Measurements from ENCODE around the gene CNKSR2.

CNKSR2 gene

DNA sequence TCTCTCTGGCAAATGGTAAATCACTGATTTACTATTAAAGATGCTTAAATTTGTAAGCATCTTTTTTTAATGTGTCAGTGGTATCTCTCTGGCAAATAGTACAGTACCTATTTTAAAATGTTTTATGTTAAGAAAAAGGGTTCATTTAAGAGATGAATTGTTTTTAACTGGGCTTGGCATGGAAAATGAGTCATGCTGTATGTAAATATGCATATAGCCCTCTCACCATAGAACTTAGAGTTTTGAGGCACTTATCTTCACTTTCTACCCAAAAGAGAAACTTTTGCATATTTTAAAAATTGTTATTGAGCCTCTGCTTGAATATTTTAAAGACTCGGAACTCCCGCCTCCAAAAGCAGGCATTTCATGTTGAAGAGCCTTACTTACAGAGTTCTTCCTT lies 246.0 kb downstream of the CNKSR2 start:
- DNase-seq = no peak

DNA sequence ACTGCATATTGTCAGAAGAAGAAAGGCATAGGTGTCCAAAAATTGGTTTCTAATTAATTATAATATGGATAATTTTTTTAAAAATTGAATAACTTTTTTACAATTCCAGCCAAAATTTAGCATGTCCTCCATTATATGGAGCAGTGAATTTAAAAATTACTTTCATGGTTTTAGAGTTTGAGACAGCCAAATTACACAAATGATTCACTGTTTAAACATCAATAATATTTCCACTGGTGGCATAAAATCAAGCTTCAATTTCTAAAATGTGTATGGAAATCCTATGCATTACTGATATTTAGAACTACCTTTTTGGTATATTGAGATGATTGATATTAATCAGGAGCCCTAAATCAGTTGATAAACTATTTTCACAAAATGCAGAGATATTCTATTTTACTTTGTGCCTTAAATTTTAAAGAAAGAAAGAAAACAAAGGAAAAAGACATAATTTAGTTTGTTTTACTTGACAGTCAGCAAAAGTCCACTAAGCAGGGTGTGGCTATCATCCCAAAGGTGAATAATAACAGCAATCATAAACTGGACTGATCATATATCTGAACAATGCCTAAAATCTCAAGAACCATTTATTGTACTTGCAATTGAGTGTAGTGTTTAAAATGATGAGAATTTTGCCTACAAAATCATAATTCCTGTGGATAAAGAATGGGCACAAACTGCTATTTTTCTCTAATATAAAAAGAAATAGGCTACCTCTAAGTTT lies 249.7 kb downstream of the CNKSR2 start:
- DNase-seq = no peak

DNA sequence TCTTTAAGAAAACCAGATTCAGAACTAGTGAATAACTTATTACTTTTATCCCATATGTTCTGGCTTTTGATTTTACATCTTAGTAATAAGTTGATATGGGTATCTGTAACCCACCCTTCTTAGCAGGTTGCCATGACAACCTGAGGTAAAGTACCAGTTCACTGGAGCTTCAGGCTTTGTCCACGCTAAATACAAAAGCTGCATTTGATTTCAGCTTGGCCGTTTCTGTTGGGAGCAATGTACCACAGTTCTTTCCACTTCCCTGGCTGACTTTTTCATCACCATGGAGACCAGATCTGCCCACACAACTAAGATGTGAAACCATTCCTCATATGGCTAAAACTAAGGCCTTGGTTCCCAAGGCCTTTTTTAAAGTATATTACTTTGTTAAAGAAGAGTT lies 257.8 kb downstream of the CNKSR2 start:
- no peak for DNase-seq

DNA sequence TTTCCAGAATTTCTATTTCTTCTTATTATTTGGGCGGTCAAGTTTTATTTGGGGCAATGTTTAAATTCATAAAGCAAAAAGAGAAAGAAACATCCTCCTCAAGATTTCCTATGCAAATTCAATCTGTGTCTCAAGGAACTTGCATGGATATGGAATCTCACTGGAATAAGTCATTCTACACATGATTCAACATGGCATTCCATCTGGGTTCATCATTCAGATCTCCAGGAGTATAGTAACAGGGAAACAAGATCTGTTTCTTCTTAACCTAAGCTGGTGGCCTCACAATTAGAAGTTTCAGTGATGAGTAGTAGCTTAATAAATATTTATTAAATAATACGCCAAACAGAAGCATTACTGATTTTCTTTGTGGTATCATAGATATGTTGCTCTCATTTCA lies 264.1 kb downstream of the CNKSR2 start:
- DNase-seq = no peak

DNA sequence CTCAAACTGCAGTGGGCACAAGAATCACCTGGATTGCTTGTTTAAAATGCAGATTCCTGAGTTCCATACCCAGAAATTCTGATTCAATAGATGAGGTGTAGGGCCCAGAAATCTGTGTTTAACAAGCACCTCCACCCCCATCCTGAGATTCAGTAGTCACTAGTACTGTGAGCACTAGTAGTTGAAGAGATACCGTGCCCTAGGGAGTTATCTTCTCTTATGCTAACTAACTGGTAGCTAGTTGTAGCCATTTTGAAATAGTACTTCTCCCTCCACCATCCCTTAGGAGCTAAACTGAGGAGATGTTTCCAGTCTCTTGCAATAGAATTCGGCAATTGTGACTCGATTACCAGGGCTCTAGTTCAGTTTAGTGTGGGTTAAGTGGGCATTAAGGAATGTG lies 265.6 kb downstream of the CNKSR2 start:
- no peak for DNase-seq

DNA sequence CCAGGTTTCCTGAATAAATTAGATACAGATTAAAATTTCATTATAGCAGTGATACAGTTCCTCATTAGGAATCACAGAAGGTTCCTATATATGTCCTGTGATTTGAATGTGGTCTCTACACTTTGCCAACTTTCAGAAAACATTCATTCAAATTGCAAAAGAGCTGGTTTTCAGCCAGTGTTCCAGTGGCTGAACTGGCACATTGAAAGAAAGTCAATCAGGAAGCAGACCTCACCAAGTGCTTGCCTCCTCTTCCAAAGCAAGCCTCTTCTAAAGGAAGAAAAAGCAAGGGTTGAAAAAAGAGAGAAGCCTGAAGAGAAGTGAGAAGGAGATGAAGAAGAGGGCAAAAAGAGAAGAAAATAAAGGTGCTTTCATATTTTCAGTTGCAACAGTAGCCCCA lies 271.2 kb downstream of the CNKSR2 start:
- DNase-seq = no peak

DNA sequence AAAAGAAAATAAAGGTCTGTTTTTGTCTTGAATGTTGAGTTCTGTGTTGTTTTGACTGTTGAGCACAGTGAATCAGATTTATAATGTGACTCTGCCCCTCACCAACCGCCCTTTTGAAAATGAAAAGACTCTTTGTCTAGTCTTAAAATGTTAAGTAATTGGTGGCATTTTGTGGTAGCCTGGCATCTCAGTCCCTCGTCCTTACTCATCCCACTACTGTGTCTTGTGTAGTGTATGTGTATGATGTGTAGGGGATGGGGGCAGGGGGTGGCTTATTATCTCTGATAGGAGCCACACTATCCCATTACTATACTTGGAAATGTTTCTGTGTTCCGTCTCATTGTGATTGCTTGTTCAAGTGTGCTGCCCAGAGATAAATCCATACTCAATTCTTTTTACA lies 271.7 kb downstream of the CNKSR2 start:
- DNase-seq = no peak

DNA sequence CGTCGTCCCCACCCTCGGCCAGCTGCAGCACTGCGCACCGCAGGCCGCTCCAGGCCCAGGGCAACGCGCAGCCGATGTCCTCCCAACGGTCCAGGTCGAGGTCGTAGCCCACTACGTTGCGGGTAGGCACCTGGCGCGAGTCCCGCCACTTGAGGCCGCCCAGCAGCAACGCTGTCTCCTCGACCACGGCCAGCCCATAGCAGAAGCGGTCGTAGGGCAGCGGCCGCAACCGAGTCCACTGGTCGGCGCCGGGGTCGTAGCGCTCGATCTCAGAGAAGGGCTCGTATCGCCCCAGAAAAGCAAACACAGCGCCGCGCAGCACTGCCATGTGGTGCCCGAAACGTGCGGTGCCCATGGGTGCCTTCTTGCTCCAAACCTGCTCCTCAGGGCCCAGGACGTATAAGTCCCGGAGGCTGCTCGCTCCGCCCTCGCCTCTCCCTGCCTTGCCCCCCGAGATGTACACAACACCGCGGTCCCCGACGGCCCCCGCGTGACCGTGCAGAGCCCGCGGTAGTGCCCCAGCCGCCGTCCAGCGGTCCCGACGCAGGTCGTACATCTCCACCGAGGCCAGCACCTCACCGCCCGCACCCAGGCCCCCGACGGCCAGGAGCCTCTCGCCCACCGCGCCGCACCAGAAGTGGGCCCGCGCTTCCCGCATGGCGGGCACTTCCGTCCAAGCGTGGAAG lies 281.8 kb downstream of the CNKSR2 start:
- no peak for DNase-seq

DNA sequence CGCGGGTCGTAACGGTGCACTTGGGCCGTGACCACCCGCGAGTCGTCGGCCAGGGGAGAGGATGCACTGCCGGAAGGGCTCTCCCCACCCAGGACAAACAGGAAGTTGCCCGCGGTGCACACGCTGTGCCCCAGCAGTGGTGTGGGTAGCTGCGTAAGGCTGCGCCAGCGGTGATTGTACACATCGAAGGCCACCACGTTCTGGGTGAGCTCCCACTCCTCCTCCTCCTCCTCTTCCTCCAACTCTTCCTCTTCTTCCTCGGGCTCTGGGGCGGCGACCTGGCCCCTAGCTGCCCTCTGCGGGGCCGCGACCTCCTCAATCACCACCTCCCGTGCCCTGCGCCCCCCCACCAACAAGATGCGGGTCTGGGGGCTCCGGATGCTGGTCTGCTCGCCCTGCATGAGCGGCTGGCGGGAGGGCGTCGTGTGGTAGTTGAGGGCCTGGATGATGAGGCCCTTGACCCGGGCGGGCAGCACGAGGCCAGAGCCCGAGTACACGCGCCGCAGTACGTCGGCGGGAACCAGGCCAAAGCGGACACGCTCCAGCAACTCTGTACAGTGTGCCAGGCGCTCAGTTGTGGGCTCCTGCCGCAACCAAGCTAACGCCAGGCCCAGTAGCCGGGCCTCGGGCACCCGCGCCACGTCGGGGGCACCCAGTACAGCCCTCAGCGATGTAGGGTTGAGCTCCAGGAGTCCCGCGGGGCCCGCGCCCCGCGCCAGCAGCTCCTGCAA lies 282.5 kb downstream of the CNKSR2 start:
- no peak for DNase-seq

DNA sequence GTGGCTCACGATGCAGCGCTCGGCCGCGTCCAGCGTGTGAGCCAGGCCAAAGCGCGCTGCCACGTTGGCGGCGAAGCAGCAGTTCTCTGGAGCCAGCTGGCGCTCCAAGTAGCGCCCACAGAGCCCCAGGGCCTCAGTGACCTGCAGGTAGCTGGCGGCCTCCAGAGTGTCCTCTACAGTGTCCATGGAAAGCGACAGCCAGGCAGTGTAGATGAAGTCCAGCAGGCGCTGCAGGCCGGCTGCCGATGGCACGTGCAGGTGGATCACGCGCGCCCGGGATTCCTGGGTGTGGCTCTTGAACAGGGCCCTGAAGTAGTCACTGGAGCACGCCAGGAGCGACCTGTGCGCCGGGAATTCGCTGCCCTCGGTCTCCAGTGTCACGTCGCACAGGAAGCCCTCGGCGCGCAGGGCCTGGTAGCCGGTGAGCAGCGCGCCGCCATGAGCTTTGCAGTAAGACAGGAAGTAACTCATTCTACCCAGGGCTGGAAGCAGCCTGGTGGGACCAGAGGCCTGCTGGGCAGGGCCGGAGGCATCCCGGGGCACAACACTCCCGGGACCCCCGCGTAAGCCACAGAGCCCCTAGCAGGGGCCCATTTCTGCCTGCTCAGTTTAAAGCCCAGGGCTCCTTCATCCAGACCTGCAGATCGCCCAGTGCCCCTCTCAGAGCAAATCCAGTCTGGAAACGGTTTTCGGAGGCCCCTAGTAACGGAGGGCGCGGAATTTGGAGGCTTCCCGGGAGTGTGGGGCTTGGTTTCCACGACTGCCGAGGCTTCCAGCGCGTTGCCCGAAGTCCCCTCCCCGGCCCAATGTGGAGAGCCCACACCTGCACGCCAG lies 283.3 kb downstream of the CNKSR2 start:
- no peak for DNase-seq

DNA sequence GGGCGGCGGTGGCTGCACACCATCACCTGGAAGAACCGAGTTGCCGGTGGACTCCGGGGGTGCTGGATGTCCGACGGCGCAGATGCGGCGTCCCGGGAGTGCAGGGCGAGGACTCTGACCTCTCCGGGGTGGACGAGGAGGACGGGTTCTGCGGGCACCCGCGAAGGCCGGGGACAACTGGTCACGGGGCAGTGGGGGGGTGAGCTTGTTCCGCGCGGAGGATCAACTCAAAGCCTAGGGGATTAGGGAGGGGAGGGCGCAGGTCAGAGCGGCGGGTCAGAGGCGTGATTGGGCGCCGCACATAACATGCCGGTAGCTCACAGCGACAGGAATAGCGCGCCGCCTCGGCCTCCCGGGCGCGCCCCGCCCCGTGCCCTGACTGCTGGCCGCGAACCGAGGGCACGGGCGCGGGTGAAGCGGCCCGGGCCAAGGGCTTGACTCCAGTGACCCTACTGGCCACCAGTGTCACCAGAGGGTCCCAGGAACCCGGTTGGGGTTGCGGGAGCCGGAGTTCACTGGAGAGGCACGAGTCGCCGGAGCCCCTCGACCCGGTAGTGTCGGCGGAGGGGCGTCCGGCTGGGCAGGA lies 284.0 kb downstream of the CNKSR2 start, which contains the start of gene KLHL34:
Gene KLHL34 (minus strand): TSS at position 179 of the 586 bp plus-strand sequence. CDS start 542 bp downstream, outside the sequence.
- no peak for DNase-seq

DNA sequence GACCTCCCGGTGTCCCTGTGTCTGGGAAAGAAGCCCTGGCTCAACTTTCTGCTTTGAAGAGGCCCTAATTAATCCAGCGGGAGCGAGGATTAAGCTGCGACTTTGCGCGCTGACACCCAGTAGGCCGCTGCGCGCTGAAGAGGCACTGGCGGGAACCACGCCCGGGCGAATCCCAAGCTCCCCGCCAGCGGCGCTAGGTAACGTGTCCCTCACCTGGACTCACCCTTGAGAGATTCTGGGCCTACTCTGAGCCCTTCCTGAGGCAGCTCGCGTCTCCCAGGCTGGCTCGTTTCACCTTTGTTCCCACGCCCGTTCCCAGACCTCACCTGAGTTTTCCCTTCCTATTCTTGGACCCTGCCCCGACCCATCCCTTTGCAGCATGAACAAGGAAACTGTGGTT lies 284.5 kb downstream of the CNKSR2 start:
- no peak for DNase-seq

DNA sequence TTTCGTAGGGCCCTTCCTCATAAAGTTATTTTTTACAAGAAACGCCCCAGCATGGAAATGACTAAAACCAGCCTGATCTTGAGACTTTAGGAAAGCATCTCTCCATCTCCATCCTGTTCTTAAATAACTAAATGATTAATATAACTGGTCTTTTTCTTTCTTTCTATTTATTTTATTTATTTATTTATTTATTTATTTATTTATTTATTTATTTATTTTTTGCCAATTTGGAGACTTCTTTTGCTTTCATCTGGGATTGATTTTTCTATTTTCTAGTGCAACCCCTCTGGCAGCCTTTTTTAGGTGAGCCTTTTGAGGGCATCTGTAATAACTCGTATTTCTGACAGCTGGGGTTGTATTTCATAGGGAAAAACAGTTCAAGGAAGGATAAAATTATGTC lies 285.1 kb downstream of the CNKSR2 start:
- DNase-seq = no peak

DNA sequence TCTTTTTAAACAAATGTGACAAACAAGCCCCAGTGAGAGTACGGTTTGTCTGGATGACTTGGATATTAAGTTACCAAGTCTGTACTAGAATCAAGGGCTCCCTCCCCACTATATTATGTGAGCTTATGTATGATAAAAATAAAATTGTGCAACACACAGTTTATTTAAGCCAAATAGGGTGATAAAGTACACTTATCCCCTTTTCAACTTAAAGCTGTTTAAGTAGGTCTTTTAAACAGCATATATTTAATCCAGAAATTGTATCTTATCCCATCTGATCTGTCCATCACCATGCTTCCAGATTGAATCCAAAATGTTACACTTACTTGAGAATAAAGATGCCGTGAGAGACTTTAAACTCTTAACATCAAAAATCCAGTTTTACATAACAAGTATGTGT lies 285.9 kb downstream of the CNKSR2 start:
- no peak for DNase-seq

DNA sequence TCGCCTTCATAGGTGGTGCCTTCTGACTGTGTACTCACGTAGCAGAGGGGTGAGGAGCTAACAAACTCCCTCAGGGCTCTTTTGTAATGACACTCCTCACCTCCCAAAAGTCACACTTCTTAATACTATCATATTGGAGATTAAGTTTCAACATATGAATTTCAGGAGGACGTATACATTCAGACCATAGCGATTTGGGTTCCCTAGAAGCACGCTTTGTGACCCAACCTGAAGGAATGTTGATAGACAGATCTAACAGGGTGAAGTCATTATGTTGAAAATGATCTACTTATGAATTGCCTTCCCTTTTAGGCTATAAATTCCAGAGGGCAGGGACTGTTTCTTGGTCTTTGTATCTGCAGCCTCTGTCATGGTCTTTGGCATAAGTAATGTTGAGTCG lies 287.1 kb downstream of the CNKSR2 start:
- DNase-seq = no peak

DNA sequence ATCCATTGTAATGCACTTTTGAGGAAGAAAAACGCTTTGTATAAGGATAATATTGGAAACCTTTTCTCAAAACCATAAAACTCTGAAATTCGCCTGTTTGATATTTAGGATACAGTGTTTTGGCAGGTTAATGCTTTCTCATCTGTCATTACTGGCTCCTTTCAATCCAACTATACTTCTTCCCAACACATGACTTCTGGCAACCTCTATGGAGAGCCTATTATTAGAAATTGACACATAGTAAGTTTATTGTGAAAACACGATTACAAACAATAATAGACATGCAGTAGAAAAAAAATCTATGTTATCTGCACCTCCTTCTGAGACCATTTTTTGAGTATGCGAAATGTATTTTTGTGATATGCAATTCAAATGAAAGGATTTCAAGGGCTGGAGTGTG lies 288.5 kb downstream of the CNKSR2 start:
- DNase-seq = no peak

DNA sequence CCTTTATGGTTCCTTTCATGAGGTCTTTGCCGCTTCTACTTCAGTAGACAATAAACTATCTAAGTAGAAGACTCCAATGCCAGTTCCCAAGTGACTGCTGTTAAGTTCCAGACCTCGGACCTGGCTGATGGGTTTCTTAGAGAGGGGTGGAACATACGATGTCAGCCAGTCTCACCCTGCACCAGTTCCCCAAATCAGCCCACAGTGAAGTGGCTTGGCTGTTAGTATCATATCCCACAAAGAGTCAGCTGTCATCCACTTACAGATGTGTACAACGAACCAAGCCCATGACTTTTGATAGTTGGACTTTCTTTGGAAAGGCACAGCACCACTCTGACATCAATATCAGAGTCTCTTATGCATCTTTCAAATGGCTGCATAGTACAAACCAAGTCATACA lies 292.0 kb downstream of the CNKSR2 start:
- DNase-seq = no peak

DNA sequence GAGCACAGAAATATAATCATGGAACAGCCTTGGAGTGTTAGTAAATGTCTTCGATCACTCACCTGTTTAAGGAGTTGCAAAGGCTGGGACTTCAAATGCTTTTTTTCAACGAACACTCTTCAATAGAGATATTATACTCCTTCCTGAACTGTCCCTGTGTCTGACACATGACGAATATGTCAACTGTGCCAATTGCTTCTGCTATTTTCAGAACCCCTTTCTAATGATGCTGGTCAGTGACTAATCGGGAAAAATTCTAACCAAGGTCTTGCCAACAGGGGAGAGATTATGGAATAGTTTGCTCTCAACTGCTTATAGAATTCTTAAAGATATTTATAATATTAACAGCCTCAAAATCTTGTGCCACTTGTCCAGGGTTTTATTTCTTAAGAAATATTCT lies 292.5 kb downstream of the CNKSR2 start:
- DNase-seq = no peak

DNA sequence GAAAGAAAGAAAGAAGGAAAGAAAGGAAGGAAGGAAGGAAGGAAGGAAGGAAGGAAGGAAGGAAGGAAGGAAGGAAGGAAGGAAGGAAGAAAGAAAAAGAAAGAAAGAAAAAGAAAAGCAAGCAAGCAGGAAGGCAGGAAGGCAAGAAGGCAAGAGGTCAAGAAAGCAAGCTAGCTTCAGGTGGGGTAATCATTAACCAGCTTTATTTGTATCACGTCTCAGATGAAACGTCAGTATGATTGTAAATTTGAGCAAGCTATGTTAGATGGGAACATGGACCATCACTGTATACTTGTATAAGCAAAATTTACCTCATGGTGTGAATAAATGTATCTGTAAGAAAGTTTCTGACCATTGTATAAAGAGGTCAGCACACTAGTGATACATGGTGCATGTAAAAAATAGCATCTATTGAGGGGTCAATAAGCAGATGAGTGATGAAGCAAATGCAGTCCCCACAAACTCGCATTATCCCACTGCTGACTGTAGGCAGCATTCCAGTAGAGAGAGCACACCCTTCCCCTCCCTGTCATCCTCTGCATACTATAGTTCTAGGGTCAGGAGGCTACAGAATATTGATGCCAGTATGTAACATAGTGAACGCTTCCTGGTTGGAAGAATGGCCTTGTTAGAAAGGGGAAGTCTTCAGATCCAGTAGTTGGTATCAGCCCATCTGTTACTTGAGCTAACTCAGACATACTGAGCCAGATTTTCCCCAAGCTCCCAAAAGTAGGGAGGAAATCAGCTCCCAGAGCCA lies 300.4 kb downstream of the CNKSR2 start:
- DNase-seq = no peak

DNA sequence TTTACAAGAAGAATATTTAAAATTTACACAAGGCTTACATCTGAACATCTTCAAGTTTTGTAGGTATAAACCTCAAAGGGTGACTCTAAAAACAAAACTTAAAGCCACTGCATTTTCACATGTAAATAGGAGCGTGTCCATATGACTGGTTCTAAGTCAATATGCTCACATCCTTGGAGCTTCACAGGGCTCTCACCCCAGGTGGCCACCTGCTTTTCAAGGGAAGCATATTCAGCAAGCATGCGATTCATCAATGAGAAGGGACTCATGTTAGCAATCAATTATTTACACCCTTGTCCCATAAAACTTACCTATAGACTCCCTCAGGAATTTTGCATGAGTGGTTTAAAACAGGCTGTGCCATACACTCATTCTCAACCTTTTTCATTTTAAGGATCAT lies 301.7 kb downstream of the CNKSR2 start:
- no peak for DNase-seq

DNA sequence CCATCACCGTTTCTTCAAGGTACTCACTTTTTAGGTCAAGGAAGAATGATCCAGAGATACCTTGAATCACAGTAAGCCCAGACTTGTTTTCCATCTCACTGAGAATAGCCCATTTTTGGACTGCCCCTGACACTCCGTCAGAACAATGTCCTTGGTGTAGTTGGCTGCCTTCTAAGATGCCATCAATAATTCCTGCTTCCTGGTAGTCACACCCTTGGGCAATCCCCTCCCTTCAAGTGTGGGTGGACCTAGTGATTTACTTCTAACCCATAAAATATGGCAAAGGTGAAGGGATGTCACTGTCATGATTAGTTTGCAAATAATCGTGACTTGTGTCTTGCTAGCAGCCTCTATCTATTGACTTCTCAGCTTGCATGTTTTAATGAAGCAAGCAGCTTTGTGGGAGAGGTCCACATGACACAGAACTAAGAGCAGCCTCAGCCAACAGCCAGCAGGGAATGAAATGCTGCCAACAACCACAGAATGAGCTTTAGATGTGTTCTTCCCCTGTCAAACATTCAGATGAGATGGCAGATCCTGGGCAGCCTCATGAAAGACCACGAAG lies 303.9 kb downstream of the CNKSR2 start:
- no peak for DNase-seq

DNA sequence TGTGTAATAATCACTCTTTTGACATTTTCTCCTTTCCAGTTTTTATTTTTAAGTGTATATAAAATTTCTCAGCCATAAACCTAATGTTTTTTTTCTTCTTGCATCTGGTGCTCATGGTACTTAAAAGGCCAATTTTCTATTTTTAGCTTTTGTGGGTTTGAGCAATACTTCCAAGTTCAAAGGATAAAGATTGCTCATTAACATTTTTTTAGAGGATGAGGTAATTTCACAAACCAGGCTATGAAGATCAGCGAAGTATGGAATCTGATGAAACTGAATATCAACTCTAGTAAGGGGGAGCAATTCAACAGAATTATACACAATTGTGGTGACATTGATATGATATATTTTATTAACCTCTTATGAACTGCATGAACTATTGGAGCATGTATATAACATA lies 309.7 kb downstream of the CNKSR2 start:
- DNase-seq = no peak

All from COR-L47 (cell line).